Stimulated activated CD4-positive, alpha-beta T cell treated with anti-CD3 and anti-CD28 coated beads, TNF-alpha, amount 100 ng/mL, for 1 hour (primary cell): ENCODE data around the gene AIPL1.

Experiments
- DNase-seq, 3 donors: peaks; one replicate each; pipeline ENCODE4 v3.0.0-alpha.2; 2020; ENCODE audit warnings: low read depth in 3 of 3, low spot score in 1 of 3

AIPL1 gene

DNA sequence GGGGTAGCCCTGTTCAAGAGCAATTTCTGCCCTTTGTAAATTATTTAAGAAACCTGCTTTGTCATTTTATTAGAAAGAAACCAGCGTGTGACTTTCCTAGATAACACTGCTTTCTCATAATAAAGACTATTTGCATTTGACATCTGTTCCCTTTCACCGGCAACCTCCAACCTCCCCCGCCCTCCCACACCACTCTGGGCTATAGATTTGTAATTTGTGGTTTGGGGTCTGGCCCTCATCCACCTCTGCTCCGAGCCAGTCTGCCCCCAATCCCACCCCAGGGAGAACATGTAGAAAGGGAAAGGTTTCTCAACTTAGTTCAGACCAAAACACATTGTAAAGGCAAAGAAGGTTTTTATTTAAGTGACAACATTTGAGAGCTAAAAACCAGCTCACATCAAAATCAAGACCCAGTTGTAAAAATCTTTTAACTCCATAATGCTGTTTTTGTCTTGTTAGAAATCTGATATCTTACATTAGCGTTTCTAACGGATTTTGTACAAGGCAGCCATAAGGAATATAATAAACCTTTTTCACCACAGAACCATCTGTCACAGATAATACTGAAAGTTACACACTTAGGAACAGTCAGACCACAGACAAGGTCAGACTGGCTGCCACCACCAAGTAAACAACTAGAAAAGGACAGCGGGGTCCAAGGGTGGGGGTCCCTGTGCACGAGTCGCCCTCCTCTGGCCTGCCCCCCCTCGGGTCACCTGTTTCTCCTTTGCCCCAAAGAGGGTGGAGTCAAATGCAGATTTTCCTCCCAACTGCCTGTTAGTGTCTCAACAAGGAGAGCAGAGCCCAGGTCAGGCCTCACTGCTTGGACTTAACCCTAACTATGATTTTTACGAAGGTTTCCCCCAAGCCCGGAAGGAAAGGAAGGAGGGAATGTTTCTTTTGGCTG lies 16.3 kb upstream of the AIPL1 start:
- no peak for DNase-seq

DNA sequence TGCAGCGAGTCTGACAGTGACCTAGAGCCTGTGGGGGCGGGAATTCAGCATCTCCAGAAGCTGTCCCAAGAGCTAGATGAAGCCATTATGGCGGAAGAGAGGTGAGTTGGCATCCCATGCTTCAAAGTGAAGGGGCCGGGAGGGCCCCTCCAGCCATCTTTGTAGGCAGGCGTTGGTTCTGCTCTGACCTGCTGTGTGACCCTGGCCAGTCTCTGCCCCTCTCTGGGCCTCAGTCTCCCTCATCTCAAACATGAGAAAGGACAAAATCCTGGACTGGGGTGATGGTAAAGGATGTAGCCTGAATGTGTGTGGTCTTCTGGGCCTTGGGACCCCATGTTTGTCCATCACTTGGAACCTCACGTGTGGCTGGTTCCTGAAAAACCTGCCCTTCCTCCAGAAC lies 14.4 kb upstream of the AIPL1 start:
- no peak for DNase-seq

DNA sequence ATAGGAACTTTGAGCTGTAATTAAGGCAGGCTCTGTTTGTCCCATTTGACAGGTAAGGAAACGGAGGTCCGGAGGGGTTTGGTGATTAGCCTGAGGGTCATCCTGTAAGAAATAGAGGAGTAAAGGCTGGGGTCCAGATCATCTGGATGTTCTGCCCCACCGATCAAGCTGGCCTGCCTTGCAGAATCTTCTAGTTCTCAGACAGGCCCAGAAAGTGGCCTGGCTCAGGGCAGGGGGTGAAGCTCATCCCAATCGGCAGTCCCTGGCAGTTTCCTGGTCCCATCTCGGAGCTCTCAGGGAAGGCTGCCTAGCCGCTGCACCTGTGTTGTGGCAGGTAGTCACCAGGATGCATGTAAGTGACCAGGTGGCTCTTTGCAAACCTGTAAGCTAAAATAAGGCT lies 13.6 kb upstream of the AIPL1 start:
- DNase-seq: no peak

DNA sequence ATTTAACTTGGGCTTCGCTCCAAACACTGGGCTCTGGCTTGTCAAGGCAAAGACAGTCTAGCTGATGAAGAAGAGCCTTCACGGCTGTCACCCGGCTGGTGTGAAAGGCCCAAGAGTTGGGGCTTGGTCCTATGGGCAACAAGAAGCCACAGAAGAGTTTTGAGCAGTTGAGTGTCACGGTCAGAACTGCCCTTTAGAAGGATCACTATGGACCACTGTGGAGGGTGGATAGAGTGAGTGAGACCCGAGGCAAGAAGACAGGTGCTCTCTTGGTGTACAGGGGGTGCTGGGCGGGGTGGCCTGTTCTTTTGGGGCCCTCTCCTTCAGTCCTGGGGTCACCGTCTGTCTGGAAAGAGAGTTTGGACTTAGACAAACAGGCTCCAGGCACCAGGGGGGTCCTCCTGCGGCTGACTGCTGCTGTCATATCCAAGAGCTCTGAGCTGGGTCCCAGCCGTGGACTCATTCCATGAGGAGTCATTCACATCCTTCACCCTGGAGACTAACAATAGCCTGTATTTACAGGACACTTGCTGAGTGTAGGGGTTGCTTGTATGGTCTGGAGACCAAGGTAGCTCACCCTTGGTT lies 11.7 kb upstream of the AIPL1 start:
- no peak for DNase-seq

DNA sequence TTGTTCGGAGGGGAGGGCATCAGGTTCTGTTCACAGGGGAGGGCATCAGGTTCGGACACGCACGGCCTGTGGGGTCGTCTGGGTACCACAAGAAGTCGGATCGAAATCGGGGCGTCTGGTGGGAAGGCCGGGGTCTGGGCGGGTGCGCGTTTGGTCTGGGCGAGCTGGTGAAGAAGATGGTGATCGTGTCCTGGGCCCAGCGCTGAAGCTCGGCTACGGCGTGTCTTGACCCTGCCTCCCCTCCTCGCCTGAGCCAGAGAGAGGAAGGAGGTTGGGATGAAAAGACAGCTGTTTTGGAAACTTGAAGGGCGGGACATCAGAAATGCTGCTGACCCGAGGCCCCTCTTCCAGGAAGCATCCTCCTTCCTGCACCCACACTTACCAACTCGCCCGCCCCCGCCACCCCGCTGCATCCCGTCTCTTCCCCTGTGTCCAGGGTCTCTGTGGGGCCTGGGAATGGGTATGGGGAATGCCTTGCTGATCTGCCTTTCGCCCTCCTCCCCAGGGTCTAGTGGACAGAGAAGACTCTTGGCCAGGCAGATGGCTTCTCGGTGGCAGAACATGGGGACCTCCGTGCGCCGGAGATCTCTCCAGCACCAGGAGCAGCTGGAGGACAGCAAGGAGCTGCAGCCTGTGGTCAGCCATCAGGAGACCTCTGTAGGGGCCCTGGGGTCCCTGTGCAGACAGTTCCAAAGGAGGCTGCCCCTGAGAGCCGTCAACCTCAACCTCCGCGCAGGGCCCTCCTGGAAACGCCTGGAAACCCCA lies 9.8 kb upstream of the AIPL1 start:
- DNase-seq: no peak

DNA sequence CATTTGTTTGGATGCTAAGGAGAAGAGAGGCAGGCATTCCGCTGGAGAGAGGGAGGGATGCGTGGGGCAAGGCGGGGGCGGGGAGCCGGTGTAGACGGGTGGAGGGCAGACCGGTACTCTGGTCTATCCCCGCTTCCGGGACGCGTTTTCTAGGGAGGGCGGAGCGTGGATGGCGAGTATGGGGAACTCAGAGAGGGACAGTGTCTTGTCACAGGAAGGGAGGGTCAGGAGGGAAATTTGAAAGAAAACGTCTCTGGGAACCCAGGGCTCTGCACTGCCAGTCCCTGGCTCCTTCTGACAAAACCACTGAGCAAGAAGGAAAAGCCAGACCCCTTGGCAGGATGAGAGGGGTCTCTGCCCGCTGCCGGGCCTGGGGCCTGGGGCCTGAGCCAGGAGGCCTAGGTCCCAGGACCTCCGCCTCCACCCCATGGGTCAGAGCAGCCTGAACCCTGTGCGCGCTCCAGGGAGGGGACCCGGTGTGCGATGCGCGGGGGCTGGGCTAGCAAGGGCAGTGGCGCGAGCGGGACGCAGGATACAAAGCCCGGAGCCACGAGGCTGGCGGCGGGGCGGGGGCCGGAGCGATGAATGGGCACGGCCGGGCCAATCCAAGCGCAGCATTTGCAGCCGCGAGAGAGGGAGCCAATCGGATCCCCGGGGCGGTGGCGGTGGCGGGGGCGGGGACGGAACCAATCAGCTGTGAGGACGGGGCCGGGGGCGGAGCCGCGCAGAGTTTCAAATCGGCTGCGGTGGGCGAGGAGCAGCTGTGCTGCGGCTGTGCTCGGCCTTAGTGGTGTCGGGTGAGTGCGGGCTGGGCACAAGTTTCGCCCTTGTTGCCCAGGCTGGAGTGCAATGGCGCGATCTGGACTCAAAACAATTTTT lies 9.0 kb upstream of the AIPL1 start, which contains the start of gene PIMREG:
TSS of gene PIMREG (plus strand) at position 764 of the 879 bp plus-strand sequence. CDS start 656 bp downstream, outside the sequence.
- DNase-seq: peak; percentile 73 to 91 (median 81)

DNA sequence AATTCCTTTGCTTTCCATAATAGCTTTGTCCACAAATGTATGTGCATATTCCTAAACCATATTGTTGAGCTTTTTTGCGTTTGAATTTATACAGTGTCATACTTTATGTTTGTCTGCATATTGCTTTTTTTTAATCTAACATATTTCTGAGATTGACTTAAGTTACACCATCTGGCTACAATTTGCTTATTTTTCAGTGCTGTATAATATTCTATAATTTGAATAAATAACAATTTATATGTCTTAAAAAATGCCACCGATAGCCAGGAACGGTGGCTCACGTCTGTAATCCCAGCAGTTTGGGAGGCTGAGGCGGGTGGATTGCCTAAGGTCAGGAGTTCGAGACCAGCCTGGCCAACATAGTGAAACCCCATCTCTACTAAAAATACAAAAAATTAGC lies 7.9 kb upstream of the AIPL1 start:
- DNase-seq: no peak

DNA sequence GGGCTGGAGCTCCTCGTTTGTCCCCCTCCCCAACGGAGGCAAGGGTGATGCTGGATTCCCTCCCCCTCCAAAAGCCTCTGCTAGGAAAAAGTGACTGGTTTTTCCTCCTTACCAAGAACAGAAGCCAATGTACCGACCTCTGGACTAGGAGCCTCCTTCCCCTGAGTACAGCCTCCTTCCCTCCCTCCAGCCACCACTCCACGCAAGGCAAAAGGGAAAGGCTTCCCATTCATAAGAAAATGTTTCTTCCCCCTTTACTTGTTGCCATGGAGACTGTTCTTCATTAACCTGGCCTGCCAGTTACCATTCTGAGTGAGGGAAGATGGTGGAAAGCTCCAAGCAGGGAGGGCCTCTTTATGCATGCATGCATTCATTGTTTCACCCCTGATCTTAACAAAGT lies 5.0 kb upstream of the AIPL1 start:
- DNase-seq: no peak

DNA sequence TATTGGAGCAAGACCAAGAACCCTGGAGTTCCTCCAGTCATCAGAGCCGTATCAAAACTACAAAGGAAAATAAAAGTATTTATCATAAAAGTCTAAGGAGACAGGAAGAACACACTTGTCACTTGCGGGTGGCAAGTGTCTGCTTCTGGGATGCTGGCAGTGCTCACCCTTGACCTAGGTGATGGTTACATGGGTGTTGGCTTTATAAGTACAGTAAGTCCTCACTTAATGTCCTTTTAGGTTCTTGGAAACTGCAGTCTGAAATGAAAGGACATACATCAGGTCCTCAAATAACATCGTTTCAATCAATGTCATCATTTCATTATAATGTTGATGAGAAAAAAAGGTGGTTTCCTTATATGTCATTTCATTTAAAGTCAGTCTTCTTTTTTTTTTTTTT lies 3.0 kb upstream of the AIPL1 start:
- no peak for DNase-seq

DNA sequence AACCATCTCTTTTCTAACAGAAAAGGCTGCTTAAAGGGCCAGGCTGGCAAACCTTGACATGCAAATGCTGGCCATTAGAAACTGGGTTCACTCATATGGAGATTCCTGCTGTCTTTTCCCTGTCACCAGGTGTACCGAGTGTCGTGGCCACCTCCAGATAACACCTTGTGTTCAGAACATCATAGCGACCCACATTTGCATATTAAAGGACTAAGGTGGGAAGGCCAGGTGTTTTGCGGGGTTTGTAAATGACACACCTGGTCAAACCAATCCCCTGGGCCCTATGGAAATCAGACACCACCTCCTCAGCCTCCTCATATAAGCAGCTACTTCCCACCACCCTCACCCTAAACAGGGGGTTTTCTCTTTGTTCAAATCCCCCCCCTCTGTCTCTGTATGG lies 2.5 kb upstream of the AIPL1 start:
- DNase-seq: no peak

DNA sequence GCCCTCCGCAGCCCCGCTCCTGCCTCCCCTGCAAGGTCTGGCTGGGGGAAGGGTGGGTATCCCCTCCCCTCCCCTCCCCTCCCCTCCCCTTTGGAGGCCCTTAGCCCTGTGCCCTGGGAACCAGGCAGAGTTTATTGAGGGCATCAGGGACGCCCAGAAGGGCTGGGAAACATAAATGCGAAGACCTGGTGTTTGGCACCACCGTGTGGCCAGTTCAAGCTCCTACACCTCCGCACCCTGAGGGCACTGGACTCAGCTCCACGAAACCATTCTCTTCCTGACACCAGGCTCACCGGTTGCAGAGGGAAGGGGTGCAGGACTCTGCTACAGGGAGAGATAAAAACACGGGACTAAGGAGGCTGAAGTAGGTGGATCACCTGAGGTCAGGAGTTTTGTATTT lies 1.0 kb upstream of the AIPL1 start:
- peak; percentile 12 to 50 (median 17) for DNase-seq

DNA sequence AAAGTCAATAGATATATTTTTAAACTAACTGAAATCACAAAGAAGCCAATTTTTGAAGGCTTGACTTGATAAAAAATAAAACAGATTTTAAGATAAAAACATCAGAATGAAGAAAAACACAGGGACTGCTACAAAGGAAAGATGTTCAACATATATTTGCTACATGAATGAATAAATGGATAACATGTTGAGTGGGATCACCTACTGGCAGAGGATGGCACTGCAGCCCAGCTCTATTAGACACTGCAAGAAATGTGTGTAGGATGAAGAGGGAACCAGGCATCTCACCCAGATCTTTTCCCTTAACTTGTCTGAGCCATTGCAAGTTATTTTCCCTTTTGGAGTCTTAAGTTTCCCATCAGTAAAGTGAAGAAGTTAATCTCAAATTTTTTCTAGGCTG lies 4.2 kb downstream of the AIPL1 start:
- DNase-seq: no peak

DNA sequence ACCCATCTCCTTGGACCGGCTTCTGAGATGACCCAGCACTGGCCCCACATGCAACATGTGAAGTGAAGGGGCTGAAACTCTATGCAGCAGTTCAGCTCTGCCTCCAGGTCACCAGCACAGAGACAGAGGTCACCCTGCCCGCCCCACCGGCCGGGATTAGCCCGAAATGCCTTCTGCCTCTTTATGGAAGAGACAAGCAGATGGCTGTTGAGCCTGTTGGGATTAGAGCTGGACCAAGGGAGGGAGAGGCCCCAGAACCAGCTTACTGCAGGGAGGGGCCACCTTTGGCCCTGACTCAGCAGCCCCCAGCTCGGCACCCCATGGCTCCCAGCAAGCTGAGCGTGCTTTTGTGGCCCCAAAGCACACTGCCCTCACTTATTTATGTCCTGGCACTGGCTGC lies 5.7 kb downstream of the AIPL1 start:
- no peak for DNase-seq

DNA sequence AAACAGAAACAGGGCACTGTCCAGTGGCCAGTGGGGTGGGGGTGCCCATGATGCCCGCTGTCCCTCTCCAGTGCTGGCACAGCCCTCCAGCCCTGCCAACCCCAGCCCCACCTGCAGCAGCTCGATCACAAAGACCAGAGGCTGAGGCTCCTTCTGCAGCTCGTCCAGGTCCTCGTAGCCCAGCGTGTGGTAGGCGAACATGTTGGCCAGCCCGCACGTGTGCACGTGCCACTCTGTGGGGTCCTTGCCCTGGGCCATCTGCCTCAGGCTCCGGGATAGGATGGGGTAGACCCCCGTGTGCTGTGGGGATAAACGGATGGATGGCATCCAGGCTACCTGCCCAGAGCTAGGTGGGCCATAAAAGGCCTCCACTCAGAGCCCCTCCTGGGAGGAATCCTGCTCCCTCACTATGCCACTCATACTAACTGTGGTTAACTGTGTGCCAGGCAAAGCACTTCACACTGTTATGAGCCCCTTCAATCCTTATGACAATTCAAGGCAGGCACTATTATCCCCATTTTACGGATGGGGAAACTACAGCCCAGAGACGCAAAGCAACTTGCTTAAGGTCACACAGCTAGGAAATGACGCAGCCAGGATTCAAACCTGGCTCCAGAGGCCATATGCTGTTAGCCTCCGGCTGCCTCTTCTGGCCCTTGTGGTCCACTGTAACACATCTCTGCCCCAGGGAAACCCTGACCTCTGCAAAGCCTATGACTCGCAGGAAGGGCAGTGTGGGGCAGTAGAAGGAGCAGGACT lies 6.5 kb downstream of the AIPL1 start:
- no peak for DNase-seq

DNA sequence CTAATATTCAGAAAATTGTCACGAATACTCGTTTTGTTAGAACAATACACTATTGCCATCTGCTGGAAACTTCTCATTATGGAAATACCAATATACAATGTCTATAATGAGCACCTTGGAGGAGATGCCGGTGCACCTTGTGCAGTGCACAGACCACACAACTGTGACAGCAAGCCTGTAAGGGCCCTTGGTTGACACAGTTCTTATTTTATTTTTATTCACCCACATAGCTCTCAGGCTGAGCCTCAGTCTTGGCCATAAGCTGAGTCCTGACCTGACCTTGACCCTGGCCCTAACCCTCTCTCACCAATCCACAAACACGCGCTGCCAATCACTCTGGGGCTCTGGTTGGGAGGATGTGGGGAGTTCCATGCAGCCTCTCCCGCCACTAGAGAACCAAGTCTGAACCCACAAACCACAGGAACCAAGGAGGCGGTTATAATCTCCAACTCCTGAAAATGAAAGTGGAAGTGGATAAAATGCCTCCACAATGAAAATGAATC lies 7.6 kb downstream of the AIPL1 start:
- no peak for DNase-seq

DNA sequence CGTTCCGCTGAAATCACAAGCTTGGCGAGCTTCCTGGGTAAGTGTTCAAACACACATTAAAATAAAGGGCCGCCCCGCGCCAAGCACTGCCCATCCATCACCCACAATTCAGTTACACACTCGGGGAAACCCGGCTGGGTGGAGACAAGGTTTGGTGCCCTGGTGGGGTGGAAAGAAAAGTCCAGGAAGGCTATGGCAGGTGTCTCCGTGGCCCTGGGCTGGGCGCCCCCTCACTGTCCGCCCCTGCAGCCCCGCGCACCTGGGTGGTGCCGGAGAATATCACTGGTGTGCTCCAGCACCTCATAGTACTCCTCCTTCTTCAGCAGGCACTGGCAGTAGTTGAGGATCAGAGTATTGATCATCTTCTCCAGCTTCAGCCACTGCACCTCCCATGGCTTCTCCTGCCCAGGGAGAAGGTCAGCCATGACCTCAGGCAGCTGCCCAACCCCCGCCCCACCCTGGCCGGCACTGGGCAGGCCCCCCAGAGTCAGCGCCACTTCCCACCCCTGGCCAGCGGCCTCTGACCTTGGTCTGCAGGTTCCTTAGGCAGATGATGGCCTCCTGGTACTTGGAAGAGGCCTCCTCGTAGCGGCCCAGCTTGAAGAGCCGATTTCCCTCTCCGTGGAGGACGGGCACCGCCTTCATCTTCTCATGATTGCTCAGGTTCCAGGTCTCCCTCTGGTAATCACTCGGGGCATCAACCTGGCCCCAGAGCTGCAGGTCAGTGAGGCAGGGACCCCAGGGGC lies 8.4 kb downstream of the AIPL1 start:
- DNase-seq: no peak

DNA sequence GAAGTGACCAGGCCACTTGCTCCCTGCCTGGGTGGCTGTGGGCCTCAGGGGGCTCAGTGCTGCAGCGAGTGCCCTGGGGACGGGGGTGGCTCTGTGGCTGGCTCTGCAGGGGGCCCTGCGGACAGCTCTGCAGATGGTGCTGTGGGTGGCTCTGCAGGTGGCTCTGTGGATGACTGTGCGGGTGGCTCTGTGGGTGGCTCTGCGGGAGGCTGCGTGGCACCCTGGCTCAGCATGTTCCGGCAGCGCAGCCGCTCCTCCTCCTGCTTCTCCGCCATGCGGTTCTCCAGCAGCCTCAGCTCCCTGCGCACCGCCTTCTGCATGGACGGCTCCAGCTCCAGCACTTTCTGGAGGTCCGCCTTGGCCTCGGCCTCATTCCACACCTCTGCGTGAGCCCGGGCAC lies 9.5 kb downstream of the AIPL1 start:
- DNase-seq: no peak

DNA sequence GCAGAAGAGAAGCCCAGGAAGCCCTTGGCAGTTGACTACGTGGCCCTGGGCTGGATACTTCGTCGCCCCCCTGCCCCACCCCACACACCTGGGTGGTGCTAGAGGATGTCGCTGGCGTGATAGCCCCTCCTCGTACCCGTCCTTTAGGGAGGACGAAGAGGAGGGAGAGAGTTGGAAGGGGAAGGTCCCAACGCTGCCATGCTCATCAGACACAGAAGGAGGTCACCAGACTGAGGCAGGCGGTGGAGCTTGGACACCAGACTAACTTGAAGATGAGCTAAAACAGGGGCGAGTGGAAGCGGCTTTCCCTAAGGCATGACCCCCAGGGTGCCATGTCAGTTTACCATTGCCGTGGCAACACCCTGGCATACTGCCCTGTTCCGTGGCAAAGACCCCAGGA lies 11.0 kb downstream of the AIPL1 start:
- DNase-seq: no peak

DNA sequence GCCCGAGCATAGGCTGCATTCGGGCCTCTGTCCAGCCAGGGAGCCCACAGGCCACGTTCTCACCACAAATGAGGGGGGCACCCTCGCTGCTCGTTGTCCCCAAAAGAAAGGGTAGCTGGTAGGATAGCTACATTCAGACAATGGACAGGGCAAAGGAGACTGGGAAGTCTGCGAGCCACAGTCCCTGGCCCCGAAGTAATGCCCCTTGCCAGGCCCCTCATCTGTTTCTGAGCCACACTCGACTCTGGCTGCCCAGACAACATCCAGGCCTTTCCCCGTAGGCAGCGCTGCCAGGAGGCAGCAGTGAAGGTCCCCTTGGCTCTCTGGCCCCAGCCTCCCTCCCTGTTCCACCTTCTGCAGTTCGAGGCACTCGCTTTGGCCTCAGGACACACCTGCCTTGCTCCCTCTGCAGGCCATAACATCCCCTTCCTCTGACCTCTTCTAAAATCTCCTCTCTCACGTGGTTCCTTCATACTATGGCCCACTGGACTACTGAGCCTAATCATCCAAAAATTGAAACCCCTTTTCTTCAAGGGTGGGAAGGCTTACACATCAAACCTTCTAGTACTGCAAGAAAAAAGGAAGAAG lies 12.2 kb downstream of the AIPL1 start:
- no peak for DNase-seq
